K562 (cell line): Measurements from ENCODE around the gene IL5. TPM values are rescaled to one million over a fixed set of nuclear protein-coding genes. Genes with fewer than 3 reads are reported as not detected.

Experiments used
- MAFF ChIP-seq: IDR thresholded peaks from 2 replicates; pipeline ENCODE4 v1.6.1; 2012; ENCODE audit warnings: low read length, improper control_type of control experiment
- SAFB2 ChIP-seq: fragments of 200-400 bp; formaldehyde crosslinking; IDR thresholded peaks from 2 replicates; pipeline ENCODE4 v1.6.1; 2018; ENCODE audit warnings: borderline replicate concordance, low read length, low read depth, moderate library complexity; ENCODE audit not compliant: severe bottlenecking
- polyA plus RNA-seq, 8 experiments: library from polyadenylated mRNA; depleted of rRNA in 4 of 8; stranded (reverse) in 5 of 8; unstranded in 3 of 8; fragments of >200 nt; fragmentation: Nextera tagmentation in 2 of 8; fragmentation: Illumina TruSeq in 1 of 8; extraction: Ambion mirVana in 2 of 8; extraction: Trizol in 1 of 8; gene quantifications; 2 replicates each; pipeline versions ENCODE4 v1.2.1 to v1.2.3, GENCODE V29; 2011 to 2014; ENCODE audit warnings: inconsistent platforms in 1 of 8, missing spikeins in 1 of 8
- total RNA-seq, 7 experiments: library from RNA; depleted of rRNA in 6 of 7; stranded (reverse); fragments of >200 nt in 6 of 7; fragmentation: Illumina TruSeq in 2 of 7; extraction: Trizol in 2 of 7; gene quantifications; 2 replicates each; pipeline versions ENCODE4 v1.2.1 to v1.2.3, GENCODE V29; 2011 to 2021; ENCODE audit warnings: low replicate concordance in 1 of 7
- TF ChIP-seq, protein P1 (sequence below): fragments of 450-650 bp; IDR thresholded peaks from 2 replicates; pipeline ENCODE4 v1.6.1; 2016; ENCODE audit warnings: mild to moderate bottlenecking, moderate library complexity
- TF ChIP-seq, protein P2 (sequence below), 2 experiments: fragments of 450-650 bp in 1 of 2; IDR thresholded peaks; 2 replicates each; pipeline ENCODE4 v1.6.1; 2011 to 2017; ENCODE audit warnings: low read depth in 2 of 2, antibody characterized with exemption in 1 of 2, borderline replicate concordance in 1 of 2, low read length in 1 of 2, mild to moderate bottlenecking in 1 of 2, mixed read lengths in 1 of 2; ENCODE audit not compliant: control insufficient read depth in 1 of 2

Gene IL5
- total and polyA plus RNA-seq, 9 of the 15 experiments (the other 6 are each of a cell fraction or from before 2014, with no cell fraction given) = 0.44 TPM; not detected in 8

DNA sequence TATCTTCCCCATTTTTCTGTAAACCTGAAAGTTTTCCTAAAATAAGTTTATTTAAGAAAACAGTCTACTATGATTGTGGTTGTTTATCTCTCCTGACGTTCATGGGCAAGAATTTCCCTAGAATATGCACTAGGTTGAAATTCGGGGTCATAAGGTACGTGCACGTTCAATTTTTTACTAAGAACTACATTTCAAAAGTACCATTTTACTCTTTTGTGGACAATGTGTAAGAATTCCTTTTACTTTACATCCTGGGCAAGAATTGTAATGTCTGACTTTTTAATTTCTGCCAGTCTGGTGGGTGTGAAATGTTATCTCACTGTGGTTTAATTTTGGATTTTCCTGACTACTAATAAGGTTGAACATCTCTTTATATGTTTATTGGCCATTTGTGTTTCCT lies 12.4 kb downstream of the IL5 start (continued):
- TF ChIP-seq, protein P1, sequence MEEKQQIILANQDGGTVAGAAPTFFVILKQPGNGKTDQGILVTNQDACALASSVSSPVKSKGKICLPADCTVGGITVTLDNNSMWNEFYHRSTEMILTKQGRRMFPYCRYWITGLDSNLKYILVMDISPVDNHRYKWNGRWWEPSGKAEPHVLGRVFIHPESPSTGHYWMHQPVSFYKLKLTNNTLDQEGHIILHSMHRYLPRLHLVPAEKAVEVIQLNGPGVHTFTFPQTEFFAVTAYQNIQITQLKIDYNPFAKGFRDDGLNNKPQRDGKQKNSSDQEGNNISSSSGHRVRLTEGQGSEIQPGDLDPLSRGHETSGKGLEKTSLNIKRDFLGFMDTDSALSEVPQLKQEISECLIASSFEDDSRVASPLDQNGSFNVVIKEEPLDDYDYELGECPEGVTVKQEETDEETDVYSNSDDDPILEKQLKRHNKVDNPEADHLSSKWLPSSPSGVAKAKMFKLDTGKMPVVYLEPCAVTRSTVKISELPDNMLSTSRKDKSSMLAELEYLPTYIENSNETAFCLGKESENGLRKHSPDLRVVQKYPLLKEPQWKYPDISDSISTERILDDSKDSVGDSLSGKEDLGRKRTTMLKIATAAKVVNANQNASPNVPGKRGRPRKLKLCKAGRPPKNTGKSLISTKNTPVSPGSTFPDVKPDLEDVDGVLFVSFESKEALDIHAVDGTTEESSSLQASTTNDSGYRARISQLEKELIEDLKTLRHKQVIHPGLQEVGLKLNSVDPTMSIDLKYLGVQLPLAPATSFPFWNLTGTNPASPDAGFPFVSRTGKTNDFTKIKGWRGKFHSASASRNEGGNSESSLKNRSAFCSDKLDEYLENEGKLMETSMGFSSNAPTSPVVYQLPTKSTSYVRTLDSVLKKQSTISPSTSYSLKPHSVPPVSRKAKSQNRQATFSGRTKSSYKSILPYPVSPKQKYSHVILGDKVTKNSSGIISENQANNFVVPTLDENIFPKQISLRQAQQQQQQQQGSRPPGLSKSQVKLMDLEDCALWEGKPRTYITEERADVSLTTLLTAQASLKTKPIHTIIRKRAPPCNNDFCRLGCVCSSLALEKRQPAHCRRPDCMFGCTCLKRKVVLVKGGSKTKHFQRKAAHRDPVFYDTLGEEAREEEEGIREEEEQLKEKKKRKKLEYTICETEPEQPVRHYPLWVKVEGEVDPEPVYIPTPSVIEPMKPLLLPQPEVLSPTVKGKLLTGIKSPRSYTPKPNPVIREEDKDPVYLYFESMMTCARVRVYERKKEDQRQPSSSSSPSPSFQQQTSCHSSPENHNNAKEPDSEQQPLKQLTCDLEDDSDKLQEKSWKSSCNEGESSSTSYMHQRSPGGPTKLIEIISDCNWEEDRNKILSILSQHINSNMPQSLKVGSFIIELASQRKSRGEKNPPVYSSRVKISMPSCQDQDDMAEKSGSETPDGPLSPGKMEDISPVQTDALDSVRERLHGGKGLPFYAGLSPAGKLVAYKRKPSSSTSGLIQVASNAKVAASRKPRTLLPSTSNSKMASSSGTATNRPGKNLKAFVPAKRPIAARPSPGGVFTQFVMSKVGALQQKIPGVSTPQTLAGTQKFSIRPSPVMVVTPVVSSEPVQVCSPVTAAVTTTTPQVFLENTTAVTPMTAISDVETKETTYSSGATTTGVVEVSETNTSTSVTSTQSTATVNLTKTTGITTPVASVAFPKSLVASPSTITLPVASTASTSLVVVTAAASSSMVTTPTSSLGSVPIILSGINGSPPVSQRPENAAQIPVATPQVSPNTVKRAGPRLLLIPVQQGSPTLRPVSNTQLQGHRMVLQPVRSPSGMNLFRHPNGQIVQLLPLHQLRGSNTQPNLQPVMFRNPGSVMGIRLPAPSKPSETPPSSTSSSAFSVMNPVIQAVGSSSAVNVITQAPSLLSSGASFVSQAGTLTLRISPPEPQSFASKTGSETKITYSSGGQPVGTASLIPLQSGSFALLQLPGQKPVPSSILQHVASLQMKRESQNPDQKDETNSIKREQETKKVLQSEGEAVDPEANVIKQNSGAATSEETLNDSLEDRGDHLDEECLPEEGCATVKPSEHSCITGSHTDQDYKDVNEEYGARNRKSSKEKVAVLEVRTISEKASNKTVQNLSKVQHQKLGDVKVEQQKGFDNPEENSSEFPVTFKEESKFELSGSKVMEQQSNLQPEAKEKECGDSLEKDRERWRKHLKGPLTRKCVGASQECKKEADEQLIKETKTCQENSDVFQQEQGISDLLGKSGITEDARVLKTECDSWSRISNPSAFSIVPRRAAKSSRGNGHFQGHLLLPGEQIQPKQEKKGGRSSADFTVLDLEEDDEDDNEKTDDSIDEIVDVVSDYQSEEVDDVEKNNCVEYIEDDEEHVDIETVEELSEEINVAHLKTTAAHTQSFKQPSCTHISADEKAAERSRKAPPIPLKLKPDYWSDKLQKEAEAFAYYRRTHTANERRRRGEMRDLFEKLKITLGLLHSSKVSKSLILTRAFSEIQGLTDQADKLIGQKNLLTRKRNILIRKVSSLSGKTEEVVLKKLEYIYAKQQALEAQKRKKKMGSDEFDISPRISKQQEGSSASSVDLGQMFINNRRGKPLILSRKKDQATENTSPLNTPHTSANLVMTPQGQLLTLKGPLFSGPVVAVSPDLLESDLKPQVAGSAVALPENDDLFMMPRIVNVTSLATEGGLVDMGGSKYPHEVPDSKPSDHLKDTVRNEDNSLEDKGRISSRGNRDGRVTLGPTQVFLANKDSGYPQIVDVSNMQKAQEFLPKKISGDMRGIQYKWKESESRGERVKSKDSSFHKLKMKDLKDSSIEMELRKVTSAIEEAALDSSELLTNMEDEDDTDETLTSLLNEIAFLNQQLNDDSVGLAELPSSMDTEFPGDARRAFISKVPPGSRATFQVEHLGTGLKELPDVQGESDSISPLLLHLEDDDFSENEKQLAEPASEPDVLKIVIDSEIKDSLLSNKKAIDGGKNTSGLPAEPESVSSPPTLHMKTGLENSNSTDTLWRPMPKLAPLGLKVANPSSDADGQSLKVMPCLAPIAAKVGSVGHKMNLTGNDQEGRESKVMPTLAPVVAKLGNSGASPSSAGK = no peak
- TF ChIP-seq, protein P2, sequence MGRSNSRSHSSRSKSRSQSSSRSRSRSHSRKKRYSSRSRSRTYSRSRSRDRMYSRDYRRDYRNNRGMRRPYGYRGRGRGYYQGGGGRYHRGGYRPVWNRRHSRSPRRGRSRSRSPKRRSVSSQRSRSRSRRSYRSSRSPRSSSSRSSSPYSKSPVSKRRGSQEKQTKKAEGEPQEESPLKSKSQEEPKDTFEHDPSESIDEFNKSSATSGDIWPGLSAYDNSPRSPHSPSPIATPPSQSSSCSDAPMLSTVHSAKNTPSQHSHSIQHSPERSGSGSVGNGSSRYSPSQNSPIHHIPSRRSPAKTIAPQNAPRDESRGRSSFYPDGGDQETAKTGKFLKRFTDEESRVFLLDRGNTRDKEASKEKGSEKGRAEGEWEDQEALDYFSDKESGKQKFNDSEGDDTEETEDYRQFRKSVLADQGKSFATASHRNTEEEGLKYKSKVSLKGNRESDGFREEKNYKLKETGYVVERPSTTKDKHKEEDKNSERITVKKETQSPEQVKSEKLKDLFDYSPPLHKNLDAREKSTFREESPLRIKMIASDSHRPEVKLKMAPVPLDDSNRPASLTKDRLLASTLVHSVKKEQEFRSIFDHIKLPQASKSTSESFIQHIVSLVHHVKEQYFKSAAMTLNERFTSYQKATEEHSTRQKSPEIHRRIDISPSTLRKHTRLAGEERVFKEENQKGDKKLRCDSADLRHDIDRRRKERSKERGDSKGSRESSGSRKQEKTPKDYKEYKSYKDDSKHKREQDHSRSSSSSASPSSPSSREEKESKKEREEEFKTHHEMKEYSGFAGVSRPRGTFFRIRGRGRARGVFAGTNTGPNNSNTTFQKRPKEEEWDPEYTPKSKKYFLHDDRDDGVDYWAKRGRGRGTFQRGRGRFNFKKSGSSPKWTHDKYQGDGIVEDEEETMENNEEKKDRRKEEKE (IDR thresholded peaks at IDR 0.05; ENCODE audit: borderline replicate concordance in 1 of 2, control insufficient read depth in 1 of 2, low read depth in 2 of 2, low read length in 1 of 2) = no peak
- no peak for TF ChIP-seq SAFB2
- TF ChIP-seq MAFF = no peak
- TF ChIP-seq, all 486 proteins: peak for 0
